Measurements from ENCODE around the gene GNL1. TPM values are rescaled to one million over a fixed set of nuclear protein-coding genes. Genes with fewer than 3 reads are reported as not detected.
A peak's percentile ranks its signal among the peaks of the same experiment; 100 is the strongest.
"Not testable (repeated sequence)": the region's sequence is repeated elsewhere in the genome, so short reads cannot be mapped to it uniquely, and the experiment has no call there.

The GNL1 gene
- total RNA-seq, 1 experiment from 2014 or later: 27.3 TPM

DNA sequence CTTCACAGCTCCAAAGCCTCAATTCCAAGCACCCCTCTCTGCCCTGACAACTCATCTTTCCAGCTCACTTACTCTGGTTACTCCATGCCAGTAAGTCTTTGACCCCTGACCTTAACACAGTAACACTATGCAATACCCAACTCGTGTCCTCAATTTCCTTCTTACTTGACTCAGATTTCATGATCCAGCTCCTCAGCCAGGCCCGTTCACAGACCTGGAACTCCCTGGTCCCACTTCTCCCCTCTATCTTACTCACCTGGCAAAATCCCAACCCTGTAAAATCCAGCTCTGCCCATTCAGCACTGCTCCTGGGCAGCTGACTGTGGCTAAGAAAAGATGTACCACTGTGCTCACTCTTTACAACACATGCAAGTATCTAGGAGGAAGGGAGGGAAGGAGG, 7.9 kb downstream of the GNL1 start:
- Histone ChIP-seq H3K4me3 (no peak overlapping the region), H3K27me3 (no peaks in the 10 kb centered on the region), H3K9me3 (no peaks in the 10 kb centered on the region), H3K36me3 (peaks cover 2% of the 10 kb centered on the region)
- DNase-seq: peak; percentile 39

GRCh38 chr6:30547454-30547853, 8.8 kb downstream of the GNL1 start:
- Histone ChIP-seq H3K9me3 (no peaks in the 10 kb centered on the region), H3K27me3 (no peaks in the 10 kb centered on the region), H3K36me3 (no peaks in the 10 kb centered on the region; the same call in none of the 2 replicates), H3K4me3 (no peak overlapping the region)
- DNase-seq: no peak

DNA sequence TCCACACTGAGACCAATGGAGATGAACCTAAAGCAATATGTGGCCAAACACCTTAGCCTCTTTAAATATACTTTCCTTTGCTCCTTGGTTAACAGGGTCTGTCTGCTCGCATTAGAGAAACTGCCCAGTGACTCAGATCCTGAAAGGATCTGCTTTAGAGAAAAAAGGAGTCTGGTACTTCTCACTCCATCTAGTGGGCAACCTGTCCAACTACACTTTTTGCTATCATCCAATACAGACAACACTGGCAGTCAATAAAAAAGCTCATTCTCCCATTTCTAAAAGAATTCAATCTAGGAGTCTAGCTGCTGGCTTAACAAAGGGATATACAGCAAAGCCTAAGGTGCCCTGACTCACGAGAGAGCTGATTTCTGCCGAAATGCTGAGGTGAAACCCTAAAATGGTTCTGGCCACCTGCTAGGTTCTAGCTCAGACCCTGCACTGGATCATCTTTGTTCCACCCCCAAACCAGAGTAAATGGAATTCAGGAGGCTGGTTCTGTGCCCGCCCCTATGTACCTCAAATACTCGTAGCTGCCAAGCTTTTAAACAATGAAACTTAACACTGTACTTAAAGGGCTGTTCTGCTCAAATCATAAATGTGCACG, 11.5 kb downstream of the GNL1 start:
- no peaks in the 10 kb centered on the region for H3K9me3 ChIP-seq
- no peaks in the 10 kb centered on the region for H3K27me3 ChIP-seq
- DNase-seq: no peak
- H3K4me3 ChIP-seq: no peak overlapping the region
- no peaks in the 10 kb centered on the region; the same call in none of the 2 replicates for H3K36me3 ChIP-seq

DNA sequence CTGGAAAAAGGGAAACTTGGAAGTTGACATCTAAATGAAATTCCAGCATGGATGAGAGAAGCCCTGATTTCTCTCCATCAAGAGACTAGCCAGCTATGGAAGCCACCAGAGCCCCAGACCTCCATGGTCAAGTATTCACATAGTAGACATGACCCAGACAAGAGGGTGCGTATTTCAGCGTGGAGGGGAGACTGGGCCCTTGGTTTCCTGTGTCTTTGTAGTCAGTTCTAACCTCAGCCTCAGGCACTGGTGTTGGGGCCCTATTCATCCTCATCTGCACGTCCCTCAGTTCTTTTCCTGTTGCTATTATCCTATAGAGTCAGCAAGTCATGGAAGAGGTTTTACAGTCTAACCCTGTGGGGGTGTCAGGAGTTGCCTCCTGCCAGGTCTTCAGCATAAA, 12.5 kb downstream of the GNL1 start:
- no peak overlapping the region for H3K4me3 ChIP-seq
- H3K27me3 ChIP-seq: no peaks in the 10 kb centered on the region
- H3K36me3 ChIP-seq: no peaks in the 10 kb centered on the region; the same call in none of the 2 replicates
- H3K9me3 ChIP-seq: no peaks in the 10 kb centered on the region
- DNase-seq: no peak

- DNase-seq: no peak
- no peaks in the 10 kb centered on the region; the same call in none of the 2 replicates for H3K36me3 ChIP-seq
Measured at GRCh38 chr6:30542915-30543314, 13.4 kb downstream of the GNL1 start.

DNA sequence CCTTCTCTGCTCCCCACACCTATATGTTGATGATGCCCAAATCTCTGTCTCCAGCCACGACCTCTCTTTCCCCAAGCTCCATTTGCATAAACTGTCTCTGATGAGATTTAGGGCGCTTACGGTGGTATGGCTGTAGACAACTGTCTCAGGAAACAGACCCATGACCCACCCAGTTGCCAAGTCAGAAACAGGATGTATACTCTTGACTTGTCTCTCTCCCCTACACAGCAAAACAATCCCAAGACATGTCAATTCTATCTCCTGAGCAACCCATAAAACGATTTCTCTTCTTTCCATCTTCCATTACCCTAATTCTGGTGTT, 13.9 kb downstream of the GNL1 start:
- H3K4me3 ChIP-seq: no peak overlapping the region
- no peaks in the 10 kb centered on the region for H3K27me3 ChIP-seq
- no peaks in the 10 kb centered on the region for H3K9me3 ChIP-seq
- no peaks in the 10 kb centered on the region; the same call in 1 of the 2 replicates for H3K36me3 ChIP-seq
- no peak for DNase-seq

More at GRCh38 chr6:30542915-30543314, 13.4 kb downstream of the GNL1 start:
- Histone ChIP-seq H3K4me3 (no peak overlapping the region), H3K9me3 (no peaks in the 10 kb centered on the region), H3K27me3 (no peaks in the 10 kb centered on the region)

DNA sequence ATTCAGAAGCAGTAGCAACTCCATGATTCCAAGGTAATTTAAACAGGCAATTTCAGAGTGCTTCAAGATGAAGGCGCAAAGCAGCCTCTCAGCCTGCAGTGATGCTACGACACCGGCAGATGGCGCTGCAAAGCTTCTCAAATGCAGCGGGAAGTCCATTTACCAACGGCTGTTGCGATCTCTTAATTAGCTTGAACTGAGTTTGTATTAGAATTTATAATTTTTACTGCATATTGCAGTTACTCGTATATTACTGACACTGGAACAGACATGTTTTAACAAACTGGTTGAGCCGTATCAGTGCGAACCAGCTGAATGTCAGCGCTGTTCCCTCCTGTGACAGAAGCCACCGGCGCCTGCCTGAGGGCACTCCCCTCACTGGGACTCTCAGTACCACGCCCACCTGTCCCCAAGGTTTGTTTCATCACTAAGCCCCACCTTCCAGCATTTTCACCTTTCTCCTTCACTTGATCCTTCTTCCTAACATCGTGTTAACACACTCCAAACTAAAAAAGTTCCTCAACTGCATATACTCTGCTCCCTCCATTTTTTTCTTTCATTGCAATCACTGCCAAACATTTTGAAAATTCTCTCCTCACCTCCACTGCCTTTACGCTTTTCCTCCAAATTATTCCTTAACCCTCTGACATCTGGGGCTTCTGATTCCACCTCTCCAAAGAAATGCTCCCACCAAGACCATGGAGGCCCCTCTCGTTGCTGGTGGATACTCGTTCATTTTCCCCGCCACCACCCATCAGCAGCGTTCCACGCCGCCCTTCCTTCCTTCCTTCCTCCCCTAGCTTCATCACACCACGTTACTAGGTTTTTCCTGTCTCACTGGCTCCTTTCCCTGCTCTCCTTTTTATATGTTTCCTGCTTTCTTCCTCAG, 14.5 kb downstream of the GNL1 start:
- Histone ChIP-seq H3K9me3 (no peaks in the 10 kb centered on the region), H3K36me3 (no peaks in the 10 kb centered on the region; the same call in 1 of the 2 replicates), H3K27me3 (no peaks in the 10 kb centered on the region), H3K4me3 (no peak overlapping the region)
- DNase-seq: peak; percentile 35

- Histone ChIP-seq H3K36me3 (no peaks in the 10 kb centered on the region), H3K9me3 (no peaks in the 10 kb centered on the region), H3K27me3 (no peaks in the 10 kb centered on the region), H3K4me3 (no peak overlapping the region)
- no peak for DNase-seq
Measured at GRCh38 chr6:30537931-30538330, 18.4 kb downstream of the GNL1 start.

GRCh38 chr6:30533460-30534294, 22.6 kb downstream of the GNL1 start:
- Histone ChIP-seq H3K27me3 (no peaks in the 10 kb centered on the region), H3K4me3 (no peak overlapping the region), H3K9me3 (no peaks in the 10 kb centered on the region), H3K36me3 (no peaks in the 10 kb centered on the region)
- DNase-seq: no peak

- H3K4me3 ChIP-seq: no peak overlapping the region
- H3K27me3 ChIP-seq: no peaks in the 10 kb centered on the region
- H3K9me3 ChIP-seq: no peaks in the 10 kb centered on the region
- no peak for DNase-seq
- no peaks in the 10 kb centered on the region for H3K36me3 ChIP-seq
Measured at GRCh38 chr6:30530014-30530413, 26.3 kb downstream of the GNL1 start.

GRCh38 chr6:30529349-30529875, 26.9 kb downstream of the GNL1 start:
- H3K9me3 ChIP-seq, H3K36me3 ChIP-seq, H3K27me3 ChIP-seq, DNase-seq, H3K4me3 ChIP-seq: not testable (repeated sequence)

DNA sequence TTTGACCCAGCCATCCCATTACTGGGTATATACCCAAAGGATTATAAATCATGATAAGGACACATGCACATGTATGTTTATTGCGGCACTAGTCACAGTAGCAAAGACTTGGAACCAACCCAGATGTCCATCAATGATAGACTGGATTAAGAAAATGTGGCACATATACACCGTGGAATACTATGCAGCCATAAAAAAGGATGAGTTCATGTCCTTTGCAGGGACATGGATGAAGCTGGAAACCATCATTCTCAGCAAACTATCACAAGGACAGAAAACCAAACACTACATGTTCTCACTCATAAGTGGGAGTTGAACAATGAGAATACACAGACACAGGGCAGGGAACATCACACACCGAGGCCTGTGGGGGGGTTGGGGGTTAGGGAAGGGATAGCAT, 29.8 kb downstream of the GNL1 start:
- not testable (repeated sequence) for H3K27me3 ChIP-seq, H3K9me3 ChIP-seq, H3K4me3 ChIP-seq, H3K36me3 ChIP-seq, DNase-seq

- not testable (repeated sequence) for H3K9me3 ChIP-seq, H3K27me3 ChIP-seq, H3K4me3 ChIP-seq, H3K36me3 ChIP-seq
- DNase-seq: peak; percentile 31
Measured at GRCh38 chr6:30521952-30522351, 34.3 kb downstream of the GNL1 start.

DNA sequence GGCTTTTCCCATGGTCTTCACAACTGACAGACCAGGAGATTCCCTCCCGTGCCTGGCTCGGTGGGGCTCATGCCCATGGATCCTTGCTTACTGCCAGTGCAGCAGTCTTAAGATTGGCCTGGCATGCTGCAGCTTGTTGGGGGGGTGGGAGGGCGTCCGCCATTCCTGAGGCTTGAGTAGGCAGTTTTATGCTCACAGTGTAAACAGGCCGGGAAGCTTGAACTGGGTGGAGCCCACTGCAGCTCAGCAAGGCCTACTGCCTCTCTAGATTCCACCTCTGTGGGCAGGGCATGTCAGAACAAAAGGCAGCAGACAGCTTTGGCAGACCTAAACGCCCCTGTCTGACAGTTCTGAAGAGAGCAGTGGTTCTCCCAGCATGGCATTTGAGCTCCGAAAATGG, 35.2 kb downstream of the GNL1 start:
- not testable (repeated sequence) for H3K4me3 ChIP-seq, H3K27me3 ChIP-seq, H3K36me3 ChIP-seq, H3K9me3 ChIP-seq
- peak; percentile 84 for DNase-seq

DNA sequence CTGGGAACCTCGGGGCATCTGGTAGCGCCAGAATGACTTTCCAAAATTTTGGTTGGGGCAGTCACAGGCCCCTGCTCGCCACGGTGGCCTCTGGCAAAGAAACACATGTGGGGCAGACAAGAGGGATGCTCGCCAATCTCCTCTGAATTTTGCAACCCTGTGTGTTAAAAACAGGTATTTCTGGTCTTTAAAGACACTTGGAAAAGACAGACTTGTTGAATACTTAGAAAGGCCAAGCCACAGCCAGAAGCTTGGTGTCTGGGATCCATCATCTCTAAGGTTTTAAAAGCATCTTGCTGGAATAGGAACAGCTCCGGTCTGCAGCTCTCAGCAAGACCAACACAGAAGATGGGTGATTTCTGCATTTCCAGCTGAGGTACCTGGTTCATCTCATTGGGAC, 35.8 kb downstream of the GNL1 start:
- no peak for DNase-seq
- Histone ChIP-seq H3K4me3 (no peak overlapping the region), H3K9me3 (no peaks in the 10 kb centered on the region), H3K36me3 (no peaks in the 10 kb centered on the region), H3K27me3 (no peaks in the 10 kb centered on the region)

DNA sequence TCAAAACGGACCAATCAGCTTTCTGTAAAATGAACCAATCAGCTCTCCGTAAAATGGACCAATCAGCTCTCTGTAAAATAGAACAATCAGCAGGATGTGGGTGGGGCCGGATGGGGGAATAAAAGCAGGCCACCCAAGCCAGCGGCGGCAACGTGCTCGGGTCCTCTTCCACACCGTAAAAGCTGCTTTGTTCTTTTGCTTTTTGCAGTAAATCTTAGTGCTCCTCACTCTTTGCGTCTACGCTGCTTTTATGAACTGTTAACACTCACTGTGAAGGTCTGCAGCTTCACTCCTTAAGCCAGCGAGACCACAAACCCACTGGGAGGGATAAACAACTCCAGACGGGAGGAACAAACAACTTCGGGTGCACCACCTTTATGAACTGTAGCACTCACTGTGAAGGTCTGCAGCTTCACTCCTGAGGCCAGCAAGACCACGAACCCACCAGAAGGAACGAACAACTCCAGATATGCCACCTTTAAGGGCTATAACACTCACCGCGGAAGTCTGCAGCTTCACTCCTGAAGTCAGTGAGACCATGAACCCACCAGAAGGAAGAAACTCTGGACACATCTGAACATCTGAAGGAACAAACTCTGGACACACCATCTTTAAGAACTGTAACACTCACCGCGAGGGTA, 37.7 kb downstream of the GNL1 start:
- not testable (repeated sequence) for H3K4me3 ChIP-seq, H3K9me3 ChIP-seq, H3K36me3 ChIP-seq, H3K27me3 ChIP-seq, DNase-seq

Data from MG63 (cell line).